Fibroblast of lung (primary cell): ENCODE data around the gene KRT4. TPM values are rescaled to one million over a fixed set of nuclear protein-coding genes. Genes with fewer than 3 reads are reported as not detected.

Experiments
- DNase-seq, 2 donors: peaks; one replicate each; pipeline versions ENCODE4 v3.0.0 to v3.0.0-alpha.2; 2010; ENCODE audit warnings: low read depth in 2 of 2
- H2AFZ ChIP-seq: 2 replicates; pipeline ENCODE4 v1.5.1; 2012; ENCODE audit warnings: low read length, control low read depth, inconsistent platforms
- H3K27ac ChIP-seq: 2 replicates; pipeline ENCODE4 v1.5.1; 2011; ENCODE audit warnings: low read length, control low read depth; ENCODE audit not compliant: insufficient read depth
- H3K27me3 ChIP-seq: 2 replicates; pipeline ENCODE4 v1.5.1; 2011; ENCODE audit warnings: mild to moderate bottlenecking, low read length; ENCODE audit not compliant: control insufficient read depth, insufficient read depth
- H3K36me3 ChIP-seq: 2 replicates; pipeline ENCODE4 v1.5.1; 2011; ENCODE audit warnings: low read length; ENCODE audit not compliant: control insufficient read depth, insufficient read depth
- H3K4me1 ChIP-seq: 2 replicates; pipeline ENCODE4 v1.5.1; 2011; ENCODE audit warnings: low read length; ENCODE audit not compliant: control insufficient read depth, insufficient read depth; ENCODE audit errors: extremely low read depth
- H3K4me2 ChIP-seq: 2 replicates; pipeline ENCODE4 v1.5.1; 2011; ENCODE audit warnings: low read length, control low read depth; ENCODE audit not compliant: insufficient read depth; ENCODE audit errors: extremely low read depth
- H3K4me3 ChIP-seq, 4 experiments: fragments of 200-600 bp in 1 of 4; sonication (generic) in 1 of 4; replicated peaks in 1 of 4; 2 replicates each; pipeline ENCODE4 v1.5.1; 2011 to 2016; ENCODE audit warnings: low read length in 4 of 4, low read depth in 3 of 4, mild to moderate bottlenecking in 3 of 4, control low read depth in 2 of 4, inconsistent platforms in 1 of 4, mixed read lengths in 1 of 4; ENCODE audit not compliant: insufficient read depth in 1 of 4; ENCODE audit errors: control extremely low read depth in 1 of 4
- H3K79me2 ChIP-seq: 2 replicates; pipeline ENCODE4 v1.5.1; 2012; ENCODE audit warnings: mild to moderate bottlenecking, low read length, inconsistent platforms; ENCODE audit not compliant: control insufficient read depth, insufficient read depth
- H3K9ac ChIP-seq: 2 replicates; pipeline ENCODE4 v1.5.1; 2011; ENCODE audit warnings: mild to moderate bottlenecking, low read length, control low read depth; ENCODE audit not compliant: insufficient read depth
- H3K9me3 ChIP-seq: 2 replicates; pipeline ENCODE4 v1.5.1; 2012; ENCODE audit warnings: low read depth, low read length; ENCODE audit not compliant: control insufficient read depth, insufficient read depth
- H4K20me1 ChIP-seq: 2 replicates; pipeline ENCODE4 v1.5.1; 2011; ENCODE audit warnings: low read length; ENCODE audit not compliant: control insufficient read depth, insufficient read depth; ENCODE audit errors: extremely low read depth
- CTCF ChIP-seq, 2 donors: IDR thresholded peaks in 1 of 2; conservative IDR thresholded peaks in 1 of 2; 1 replicate in 1 of 2; 2 replicates in 1 of 2; pipeline ENCODE4 v1.5.1; 2011 to 2012; ENCODE audit warnings: low read length in 2 of 2, control low read depth in 1 of 2, inconsistent platforms in 1 of 2, low read depth in 1 of 2, mild to moderate bottlenecking in 1 of 2
- EZH2 ChIP-seq: IDR thresholded peaks from 2 replicates; pipeline ENCODE4 v1.5.1; 2012; ENCODE audit warnings: low read length, control low read depth, mild to moderate bottlenecking; ENCODE audit errors: missing control alignments
- polyA plus RNA-seq, 2 donors: library from polyadenylated mRNA; depleted of rRNA in 1 of 2; stranded (reverse) in 1 of 2; unstranded in 1 of 2; fragments of >200 nt; gene quantifications; 2 replicates each; pipeline ENCODE4 v1.2.1, GENCODE V29; 2011 to 2012; ENCODE audit warnings: missing spikeins in 1 of 2
- total RNA-seq: library from RNA; depleted of rRNA; stranded (reverse); fragments of >200 nt; gene quantifications from 2 replicates; pipeline ENCODE4 v1.2.1, GENCODE V29; 2014

KRT4 gene
- total and polyA plus RNA-seq, 2 donors (not counting 1 experiment from before 2014, with no cell fraction given): under 0.01 to 0.23 TPM

GRCh38 chr12:52836491-52837412, 22.8 kb upstream of the KRT4 start:
- Histone ChIP-seq H4K20me1 (no peaks in the 10 kb centered on the region), H3K27me3 (no peaks in the 10 kb centered on the region), H2AFZ (no peak overlapping the region), H3K4me3 (no peak overlapping the region), H3K4me2 (no peak overlapping the region), H3K79me2 (no peaks in the 10 kb centered on the region), H3K27ac (no peak overlapping the region), H3K9ac (no peak overlapping the region), H3K9me3 (no peaks in the 10 kb centered on the region), H3K36me3 (no peaks in the 10 kb centered on the region), H3K4me1 (no peaks in the 10 kb centered on the region)
- TF ChIP-seq CTCF (conservative IDR thresholded peaks at IDR 0.05 in 1 of 2, IDR thresholded peaks at IDR 0.05 in 1 of 2; ENCODE audit: low read depth in 1 of 2, low read length in 2 of 2) (no peak), EZH2 (no peak)
- DNase-seq: no peak

DNA sequence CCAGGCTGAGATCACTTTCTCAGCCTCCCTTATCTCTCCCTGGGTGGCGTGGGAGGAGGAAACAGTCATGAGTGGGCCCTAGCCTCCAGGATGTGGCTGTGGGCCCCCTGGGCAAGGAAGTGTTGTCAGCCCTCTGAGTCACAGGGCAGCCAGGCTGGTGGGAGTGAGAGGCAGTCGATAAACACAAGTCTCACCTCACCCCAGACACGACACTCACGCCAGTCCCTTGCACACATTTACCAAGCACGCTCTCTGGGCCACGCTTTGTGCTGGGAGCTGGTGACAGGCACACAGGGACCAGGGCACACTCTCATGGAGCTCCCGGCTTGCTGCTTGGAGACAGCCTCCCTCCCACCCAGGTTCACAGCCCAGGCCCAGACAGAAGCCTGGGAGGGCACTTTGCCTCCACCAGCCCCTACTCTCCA, 22.1 kb upstream of the KRT4 start:
- no peaks in the 10 kb centered on the region for H3K4me1 ChIP-seq
- H3K79me2 ChIP-seq: no peaks in the 10 kb centered on the region
- no peaks in the 10 kb centered on the region for H4K20me1 ChIP-seq
- no peaks in the 10 kb centered on the region for H3K36me3 ChIP-seq
- no peak overlapping the region for H3K4me2 ChIP-seq
- TF ChIP-seq CTCF (conservative IDR thresholded peaks at IDR 0.05 in 1 of 2, IDR thresholded peaks at IDR 0.05 in 1 of 2; ENCODE audit: low read depth in 1 of 2, low read length in 2 of 2) (no peak), EZH2 (no peak)
- no peak overlapping the region for H3K4me3 ChIP-seq
- no peak overlapping the region for H3K27ac ChIP-seq
- no peaks in the 10 kb centered on the region for H3K9me3 ChIP-seq
- no peak overlapping the region for H3K9ac ChIP-seq
- DNase-seq: peak in 1 of 2 donors; percentile 85
- H3K27me3 ChIP-seq: no peaks in the 10 kb centered on the region
- H2AFZ ChIP-seq: no peak overlapping the region

DNA sequence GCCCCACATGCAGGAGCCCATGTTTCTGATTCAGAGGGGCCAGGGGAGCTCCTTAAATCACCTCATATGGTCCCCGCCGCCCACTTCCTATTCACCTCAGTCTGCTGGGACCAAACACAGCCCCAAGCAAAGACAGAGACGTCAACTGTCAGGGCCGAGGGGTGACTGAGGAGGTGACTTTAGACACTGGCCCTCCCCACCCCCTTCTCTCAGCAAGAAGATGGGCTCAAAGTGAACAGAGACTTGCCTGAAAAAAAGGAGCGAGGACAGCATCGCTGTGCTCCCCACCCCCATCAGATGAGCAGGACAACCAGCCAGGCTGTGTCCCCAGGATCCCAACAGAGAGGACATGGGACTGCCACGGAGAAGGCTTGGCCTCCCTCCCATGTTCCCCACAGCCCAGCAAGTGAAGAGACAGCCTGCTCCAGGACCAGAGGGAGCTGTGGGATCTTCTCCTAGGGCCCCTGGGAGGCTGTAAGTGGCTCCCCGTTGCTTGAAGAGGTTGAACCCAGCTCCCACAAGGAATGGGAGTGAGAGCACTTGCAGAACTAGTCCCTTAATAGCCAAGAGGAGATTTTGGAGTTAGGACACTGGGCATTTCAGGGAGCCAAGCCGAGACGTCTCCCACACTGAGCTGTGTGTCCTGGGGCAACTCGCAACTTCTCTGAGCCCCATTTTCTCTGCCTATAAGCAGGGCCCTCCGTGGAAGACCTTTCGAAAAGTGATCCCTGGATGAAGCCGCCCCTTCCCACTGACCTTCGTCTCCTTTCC, 21.5 kb upstream of the KRT4 start:
- Histone ChIP-seq H3K27ac (no peak overlapping the region), H3K4me1 (no peaks in the 10 kb centered on the region), H3K9ac (no peak overlapping the region), H3K4me2 (no peak overlapping the region), H3K36me3 (no peaks in the 10 kb centered on the region), H2AFZ (no peak overlapping the region), H3K79me2 (no peaks in the 10 kb centered on the region), H3K27me3 (no peaks in the 10 kb centered on the region), H3K9me3 (no peaks in the 10 kb centered on the region), H3K4me3 (no peak overlapping the region), H4K20me1 (no peaks in the 10 kb centered on the region)
- no peak for TF ChIP-seq EZH2
- TF ChIP-seq CTCF (conservative IDR thresholded peaks at IDR 0.05 in 1 of 2, IDR thresholded peaks at IDR 0.05 in 1 of 2; ENCODE audit: low read depth in 1 of 2, low read length in 2 of 2): no peak
- no peak for DNase-seq
